ENCODE results near the gene AGRP.

Gene AGRP

GRCh38 chr16:67441271-67441753 is 42.0 kb downstream of the AGRP start:
- Histone ChIP-seq H3K4me3 (ENCODE audit: low read length in 2 of 2) (no peak overlapping the region), H3K27me3 (ENCODE audit: control insufficient read depth in 3 of 3, insufficient read depth in 3 of 3, low read depth in 1 of 3, low read length in 3 of 3) (no peaks in the 10 kb centered on the region), H2BK5ac (ENCODE audit: low read length) (peak overlapping the region; percentile 82), H3K14ac (ENCODE audit: low read length) (peak overlapping the region; percentile 79), H4K91ac (ENCODE audit: low read depth, low read length, poor library complexity) (no peak overlapping the region), H3K23ac (ENCODE audit: low read depth, low read length, poor library complexity) (no peak overlapping the region), H2BK12ac (ENCODE audit: low read length) (no peak overlapping the region), H3K9me3 (replicated peaks in 1 of 2; ENCODE audit: control insufficient read depth in 2 of 2, insufficient read depth in 1 of 2, low read depth in 1 of 2, low read length in 2 of 2) (no peaks in the 10 kb centered on the region), H3K36me3 (replicated peaks in 1 of 2; ENCODE audit: control insufficient read depth in 2 of 2, insufficient read depth in 2 of 2, low read length in 2 of 2) (peaks cover 11 to 44% of the 10 kb centered on the region in 2 donors), H3K27ac (replicated peaks; ENCODE audit: low read length) (peak overlapping the region; percentile 16), H3K9ac (ENCODE audit: low read depth, low read length, poor library complexity) (peak overlapping the region; percentile 73), H4K8ac (ENCODE audit: low read depth, low read length) (no peak overlapping the region), H3K4ac (ENCODE audit: low read length) (no peak overlapping the region), H3K4me2 (ENCODE audit: insufficient read depth, low read length, poor library complexity, severe bottlenecking) (no peak overlapping the region), H3K18ac (ENCODE audit: low read length) (peak overlapping the region; percentile 71), H2BK120ac (ENCODE audit: low read depth, low read length) (peak overlapping the region; percentile 47), H2AFZ (ENCODE audit: low read length) (no peak overlapping the region), H2AK5ac (ENCODE audit: low read depth, low read length) (no peak overlapping the region), H3K79me1 (ENCODE audit: low read depth, low read length) (peaks cover 1% of the 10 kb centered on the region), H2BK15ac (ENCODE audit: low read length) (no peak overlapping the region), H3K4me1 (ENCODE audit: control insufficient read depth in 2 of 2, insufficient read depth in 1 of 2, low read depth in 1 of 2, low read length in 2 of 2) (peaks cover 0 to 13% of the 10 kb centered on the region in 2 donors)
- DNase-seq (ENCODE audit: low spot score), result no peak
- no CpG with 5 or more reads among the region's 17 CpGs for whole genome bisulfite sequencing, 2 donors (ENCODE audit: extremely low coverage in 2 of 2, insufficient read length in 2 of 2, insufficient replicate concordance in 1 of 2)

GRCh38 chr16:67438824-67439393 is 44.4 kb downstream of the AGRP start:
- no peak overlapping the region for H3K18ac ChIP-seq (ENCODE audit: low read length)
- peaks cover 17 to 43% of the 10 kb centered on the region in 2 donors for H3K36me3 ChIP-seq (replicated peaks in 1 of 2; ENCODE audit: control insufficient read depth in 2 of 2, insufficient read depth in 2 of 2, low read length in 2 of 2)
- H3K9me3 ChIP-seq (replicated peaks in 1 of 2; ENCODE audit: control insufficient read depth in 2 of 2, insufficient read depth in 1 of 2, low read depth in 1 of 2, low read length in 2 of 2), result peaks cover 0 to 2% of the 10 kb centered on the region in 2 donors
- no CpG with 5 or more reads among the region's 19 CpGs for WGBS, 2 donors (ENCODE audit: extremely low coverage in 2 of 2, insufficient read length in 2 of 2, insufficient replicate concordance in 1 of 2)
- H3K23ac ChIP-seq (ENCODE audit: low read depth, low read length, poor library complexity), result peak overlapping the region; percentile 31
- H3K4me2 ChIP-seq (ENCODE audit: insufficient read depth, low read length, poor library complexity, severe bottlenecking), result no peak overlapping the region
- H3K4ac ChIP-seq (ENCODE audit: low read length), result no peak overlapping the region
- H3K14ac ChIP-seq (ENCODE audit: low read length), result no peak overlapping the region
- no peak overlapping the region for H4K8ac ChIP-seq (ENCODE audit: low read depth, low read length)
- H4K91ac ChIP-seq (ENCODE audit: low read depth, low read length, poor library complexity), result no peak overlapping the region
- H3K27ac ChIP-seq (replicated peaks; ENCODE audit: low read length), result no peak overlapping the region
- no peak for DNase-seq (ENCODE audit: low spot score)
- peak overlapping the region; percentile 28 for H2AK5ac ChIP-seq (ENCODE audit: low read depth, low read length)
- H3K4me3 ChIP-seq (ENCODE audit: low read length in 2 of 2), result peak overlapping the region in 1 of 2 donors; percentile 45
- H2BK120ac ChIP-seq (ENCODE audit: low read depth, low read length), result no peak overlapping the region
- no peak overlapping the region for H3K9ac ChIP-seq (ENCODE audit: low read depth, low read length, poor library complexity)
- H3K27me3 ChIP-seq (ENCODE audit: control insufficient read depth in 3 of 3, insufficient read depth in 3 of 3, low read depth in 1 of 3, low read length in 3 of 3), result no peaks in the 10 kb centered on the region
- no peak overlapping the region for H2AFZ ChIP-seq (ENCODE audit: low read length)
- no peak overlapping the region for H2BK12ac ChIP-seq (ENCODE audit: low read length)
- no peak overlapping the region for H2BK15ac ChIP-seq (ENCODE audit: low read length)
- H3K4me1 ChIP-seq (ENCODE audit: control insufficient read depth in 2 of 2, insufficient read depth in 1 of 2, low read depth in 1 of 2, low read length in 2 of 2), result peaks cover 0 to 10% of the 10 kb centered on the region in 2 donors
- H2BK5ac ChIP-seq (ENCODE audit: low read length), result no peak overlapping the region
- no peaks in the 10 kb centered on the region for H3K79me1 ChIP-seq (ENCODE audit: low read depth, low read length)

GRCh38 chr16:67438098-67438791 is 45.1 kb downstream of the AGRP start:
- H2AFZ ChIP-seq (ENCODE audit: low read length), result no peak overlapping the region
- no peak for DNase-seq (ENCODE audit: low spot score)
- peak overlapping the region; percentile 12 for H3K23ac ChIP-seq (ENCODE audit: low read depth, low read length, poor library complexity)
- H2BK12ac ChIP-seq (ENCODE audit: low read length), result no peak overlapping the region
- peak overlapping the region; percentile 32 for H2BK5ac ChIP-seq (ENCODE audit: low read length)
- H3K18ac ChIP-seq (ENCODE audit: low read length), result no peak overlapping the region
- no peak overlapping the region for H3K14ac ChIP-seq (ENCODE audit: low read length)
- no peak overlapping the region for H2BK15ac ChIP-seq (ENCODE audit: low read length)
- H2BK120ac ChIP-seq (ENCODE audit: low read depth, low read length), result no peak overlapping the region
- no peak overlapping the region for H3K9ac ChIP-seq (ENCODE audit: low read depth, low read length, poor library complexity)
- H2AK5ac ChIP-seq (ENCODE audit: low read depth, low read length), result peak overlapping the region; percentile 63
- H3K27ac ChIP-seq (replicated peaks; ENCODE audit: low read length), result no peak overlapping the region
- peaks cover 0 to 10% of the 10 kb centered on the region in 2 donors for H3K4me1 ChIP-seq (ENCODE audit: control insufficient read depth in 2 of 2, insufficient read depth in 1 of 2, low read depth in 1 of 2, low read length in 2 of 2)
- H3K79me1 ChIP-seq (ENCODE audit: low read depth, low read length), result no peaks in the 10 kb centered on the region
- no peak overlapping the region for H3K4me3 ChIP-seq (ENCODE audit: low read length in 2 of 2)
- peaks cover 17 to 43% of the 10 kb centered on the region in 2 donors for H3K36me3 ChIP-seq (replicated peaks in 1 of 2; ENCODE audit: control insufficient read depth in 2 of 2, insufficient read depth in 2 of 2, low read length in 2 of 2)
- H3K4me2 ChIP-seq (ENCODE audit: insufficient read depth, low read length, poor library complexity, severe bottlenecking), result no peak overlapping the region
- WGBS, 2 donors (ENCODE audit: extremely low coverage in 2 of 2, insufficient read length in 2 of 2, insufficient replicate concordance in 1 of 2), result no CpG with 5 or more reads among the region's 20 CpGs
- H4K91ac ChIP-seq (ENCODE audit: low read depth, low read length, poor library complexity), result no peak overlapping the region
- H3K27me3 ChIP-seq (ENCODE audit: control insufficient read depth in 3 of 3, insufficient read depth in 3 of 3, low read depth in 1 of 3, low read length in 3 of 3), result peaks cover 0 to under 1% (median 0%) of the 10 kb centered on the region in 3 experiments
- H3K4ac ChIP-seq (ENCODE audit: low read length), result no peak overlapping the region
- peaks cover 0 to 2% of the 10 kb centered on the region in 2 donors for H3K9me3 ChIP-seq (replicated peaks in 1 of 2; ENCODE audit: control insufficient read depth in 2 of 2, insufficient read depth in 1 of 2, low read depth in 1 of 2, low read length in 2 of 2)
- H4K8ac ChIP-seq (ENCODE audit: low read depth, low read length), result peak overlapping the region; percentile 52

- H3K79me1 ChIP-seq (ENCODE audit: low read depth, low read length), result no peaks in the 10 kb centered on the region
- H2BK15ac ChIP-seq (ENCODE audit: low read length), result no peak overlapping the region
- no peak overlapping the region for H3K14ac ChIP-seq (ENCODE audit: low read length)
- peaks cover 0 to 4% (median 0%) of the 10 kb centered on the region in 3 experiments for H3K27me3 ChIP-seq (ENCODE audit: control insufficient read depth in 3 of 3, insufficient read depth in 3 of 3, low read depth in 1 of 3, low read length in 3 of 3)
- DNase-seq (ENCODE audit: low spot score), result no peak
- no peak overlapping the region for H3K4me3 ChIP-seq (ENCODE audit: low read length in 2 of 2)
- no peak overlapping the region for H3K9ac ChIP-seq (ENCODE audit: low read depth, low read length, poor library complexity)
- H2BK120ac ChIP-seq (ENCODE audit: low read depth, low read length), result no peak overlapping the region
- H3K4ac ChIP-seq (ENCODE audit: low read length), result no peak overlapping the region
- no peak overlapping the region for H3K4me2 ChIP-seq (ENCODE audit: insufficient read depth, low read length, poor library complexity, severe bottlenecking)
- no peak overlapping the region for H4K91ac ChIP-seq (ENCODE audit: low read depth, low read length, poor library complexity)
- H2AK5ac ChIP-seq (ENCODE audit: low read depth, low read length), result no peak overlapping the region
- H4K8ac ChIP-seq (ENCODE audit: low read depth, low read length), result no peak overlapping the region
- WGBS, 2 donors (ENCODE audit: extremely low coverage in 2 of 2, insufficient read length in 2 of 2, insufficient replicate concordance in 1 of 2), result no CpG with 5 or more reads among the region's 4 CpGs
- H3K36me3 ChIP-seq (replicated peaks in 1 of 2; ENCODE audit: control insufficient read depth in 2 of 2, insufficient read depth in 2 of 2, low read length in 2 of 2), result peaks cover 17 to 38% of the 10 kb centered on the region in 2 donors
- no peak overlapping the region for H2BK5ac ChIP-seq (ENCODE audit: low read length)
- H3K9me3 ChIP-seq (replicated peaks in 1 of 2; ENCODE audit: control insufficient read depth in 2 of 2, insufficient read depth in 1 of 2, low read depth in 1 of 2, low read length in 2 of 2), result peaks cover 0 to 2% of the 10 kb centered on the region in 2 donors
- peaks cover 3 to 11% of the 10 kb centered on the region in 2 donors for H3K4me1 ChIP-seq (ENCODE audit: control insufficient read depth in 2 of 2, insufficient read depth in 1 of 2, low read depth in 1 of 2, low read length in 2 of 2)
- H2AFZ ChIP-seq (ENCODE audit: low read length), result no peak overlapping the region
- H2BK12ac ChIP-seq (ENCODE audit: low read length), result no peak overlapping the region
- no peak overlapping the region for H3K18ac ChIP-seq (ENCODE audit: low read length)
- H3K23ac ChIP-seq (ENCODE audit: low read depth, low read length, poor library complexity), result no peak overlapping the region
- no peak overlapping the region for H3K27ac ChIP-seq (replicated peaks; ENCODE audit: low read length)
These were observed 45.8 kb downstream of the AGRP start for GRCh38 chr16:67437513-67437912.
